Stimulated activated naive CD4-positive, alpha-beta T cell treated with Interleukin-2 at 50 U/mL for 16 hours (primary cell): ENCODE measurements around the gene CCDC171.

Experiments
- DNase-seq: peaks from one replicate; lab custom pipeline; 2025; lab: John Stamatoyannopoulos, UW

The CCDC171 gene

DNA sequence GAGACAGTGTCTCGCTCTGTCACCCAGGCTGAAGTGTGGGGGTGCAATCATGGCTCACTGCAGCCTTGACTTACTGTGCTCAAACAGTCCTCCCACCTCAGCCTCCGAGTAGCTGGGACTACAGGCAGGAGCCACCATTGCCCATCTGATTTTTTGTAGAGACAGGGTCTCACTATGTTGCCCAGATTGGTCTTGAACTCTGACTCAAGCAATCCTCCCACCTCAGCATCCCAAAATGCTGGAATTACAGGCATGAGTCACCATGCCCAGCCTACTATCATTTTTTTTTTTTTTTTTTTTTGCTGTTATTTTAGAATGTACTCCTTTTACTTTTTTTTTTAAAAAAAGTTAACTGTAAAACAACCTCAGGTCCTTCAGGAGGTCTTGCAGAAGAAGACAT lies 449.0 kb downstream of the CCDC171 start:
- DNase-seq, result no peak

DNA sequence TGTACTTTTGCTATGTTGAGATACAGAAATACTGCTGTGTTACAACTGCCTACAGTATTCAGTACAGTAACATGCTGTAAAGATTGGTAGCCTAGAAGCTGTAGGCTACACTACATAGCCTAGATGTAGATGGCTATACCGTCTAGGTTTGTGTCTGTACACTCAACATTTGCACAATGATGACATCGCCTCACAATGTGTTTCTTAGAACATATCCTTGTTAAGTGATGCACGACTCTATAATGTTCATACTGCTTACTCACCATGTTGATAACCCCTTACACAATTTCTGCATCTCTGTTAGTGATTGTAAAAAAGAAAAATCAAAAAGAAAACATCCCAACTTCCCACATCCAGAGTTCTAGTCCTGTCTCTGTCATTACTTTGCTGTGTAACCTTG lies 450.0 kb downstream of the CCDC171 start:
- no peak for DNase-seq

GRCh38 chr9:16003785-16004184 lies 450.9 kb downstream of the CCDC171 start:
- DNase-seq, result no peak

- DNase-seq, result no peak
Measured at GRCh38 chr9:16004613-16005012, 451.8 kb downstream of the CCDC171 start.

- no peak for DNase-seq
Measured at GRCh38 chr9:16010221-16010620, 457.4 kb downstream of the CCDC171 start.

DNA sequence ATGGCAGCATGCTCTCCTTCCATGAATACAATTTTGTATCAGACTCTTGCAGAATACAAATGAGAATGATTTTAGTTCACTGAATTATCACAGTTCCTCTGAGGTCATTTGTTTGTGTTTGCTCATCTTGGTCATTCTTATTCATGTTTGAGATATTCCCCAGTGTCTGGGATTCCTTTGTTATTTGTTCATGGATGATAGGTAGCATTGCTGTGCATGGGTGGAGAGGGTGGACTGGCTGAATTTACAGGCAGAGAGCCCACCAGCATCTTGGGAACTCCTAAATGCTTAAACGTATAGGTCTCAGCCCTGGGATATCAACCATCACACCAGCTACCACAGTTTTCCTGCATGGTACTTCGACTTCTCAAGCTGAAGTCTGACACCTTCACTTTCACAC lies 459.8 kb downstream of the CCDC171 start:
- DNase-seq, result no peak

GRCh38 chr9:16013366-16013765 lies 460.5 kb downstream of the CCDC171 start:
- DNase-seq, result no peak

- DNase-seq, result no peak
Measured at GRCh38 chr9:16013826-16014225, 461.0 kb downstream of the CCDC171 start.

GRCh38 chr9:16022228-16022627 lies 469.4 kb downstream of the CCDC171 start:
- no peak for DNase-seq

DNA sequence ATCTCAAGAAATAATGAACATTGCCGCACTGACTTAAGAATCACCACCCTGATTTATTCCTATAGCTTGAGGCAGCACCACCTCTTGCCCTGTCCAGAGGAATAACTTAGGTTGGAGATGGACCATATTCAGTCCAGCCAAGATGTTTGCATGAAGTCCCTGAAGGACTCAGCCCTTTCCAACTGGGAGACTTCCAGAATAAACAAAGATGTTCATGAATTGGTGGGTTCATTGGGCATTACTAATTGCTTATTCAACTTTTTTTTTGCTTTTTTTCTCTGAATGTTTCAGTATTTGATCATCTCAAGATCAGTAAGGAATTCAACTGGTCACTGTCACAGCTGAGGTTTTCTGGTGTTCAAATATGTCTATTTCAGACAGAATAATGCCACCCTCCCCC lies 470.6 kb downstream of the CCDC171 start:
- DNase-seq, result no peak
